Left lung (tissue), 14 donors: ENCODE results near the gene SLC27A3. TPM values are rescaled to one million over a fixed set of nuclear protein-coding genes. Genes with fewer than 3 reads are reported as not detected.

Experiments
- ATAC-seq: fragments of 200-7000 bp; cut with Tn5 transposase; one replicate; pipeline ENCODE4 v1.9.1; 2020; ENCODE audit warnings: moderate library complexity
- DNase-seq, 4 donors: peaks; one replicate each; pipeline ENCODE4 v3.0.0-alpha.2; 2013 to 2020
- H3K27ac ChIP-seq, 2 donors: fragments of 200-600 bp; sonication (generic) in 1 of 2; one replicate each; pipeline versions ENCODE4 v1.5.0 to v1.8.0; 2020 to 2021
- H3K27me3 ChIP-seq, 2 donors: fragments of 200-600 bp; sonication (generic) in 1 of 2; one replicate each; pipeline versions ENCODE4 v1.5.0 to v1.8.0; 2020 to 2021
- H3K36me3 ChIP-seq, 2 donors: fragments of 200-600 bp; sonication (generic) in 1 of 2; one replicate each; pipeline versions ENCODE4 v1.5.0 to v1.8.0; 2020 to 2021
- H3K4me1 ChIP-seq, 2 donors: fragments of 200-600 bp; one replicate each; pipeline ENCODE4 v1.8.0; 2021
- H3K4me3 ChIP-seq, 2 donors: fragments of 200-600 bp; sonication (generic) in 1 of 2; one replicate each; pipeline versions ENCODE4 v1.5.0 to v1.8.0; 2020 to 2021; ENCODE audit warnings: mild to moderate bottlenecking in 1 of 2
- H3K9me3 ChIP-seq, 2 donors: fragments of 200-600 bp; sonication (generic) in 1 of 2; one replicate each; pipeline versions ENCODE4 v1.5.0 to v1.8.0; 2020 to 2021
- CTCF ChIP-seq, 2 donors: fragments of 200-600 bp; sonication (generic) in 1 of 2; IDR thresholded peaks; one replicate each; pipeline versions ENCODE4 v1.5.0 to v1.8.0; 2021; ENCODE audit warnings: antibody characterized with exemption in 2 of 2
- intact Hi-C, 2 donors: fragments of 100-400 bp; cut with DNase I; formaldehyde crosslinking; loops; one replicate each; pipeline versions ENCODE4 v1.11.2 to v1.14.2; 2022
- long read RNA-seq, 12 donors: library from polyadenylated mRNA in 2 of 12; unstranded in 2 of 12; transcript quantifications; one replicate each; pipeline ENCODE4 v2.0.0 and lab custom pipeline, GENCODE V29; 2019 to 2026
- polyA plus RNA-seq, 6 donors: library from polyadenylated mRNA; unstranded; fragments of 120-200 nt; gene quantifications; one replicate each; pipeline ENCODE4 v1.2.1, GENCODE V29; 2013; ENCODE audit not compliant: insufficient read length in 6 of 6
- total RNA-seq, 2 donors: library from RNA; stranded (reverse); fragmentation: NEBNext Ultra II Directional; extraction: Animal tissue kit (Norgen Biotek cat#: 25700); gene quantifications; one replicate each; pipeline ENCODE4 v1.2.1, GENCODE V29; 2021
- donor health status: DM: no; HTN: yes; CAD: no.
- donor health status: DM: no; HTN: no; CAD: no.

Gene SLC27A3, protein sequence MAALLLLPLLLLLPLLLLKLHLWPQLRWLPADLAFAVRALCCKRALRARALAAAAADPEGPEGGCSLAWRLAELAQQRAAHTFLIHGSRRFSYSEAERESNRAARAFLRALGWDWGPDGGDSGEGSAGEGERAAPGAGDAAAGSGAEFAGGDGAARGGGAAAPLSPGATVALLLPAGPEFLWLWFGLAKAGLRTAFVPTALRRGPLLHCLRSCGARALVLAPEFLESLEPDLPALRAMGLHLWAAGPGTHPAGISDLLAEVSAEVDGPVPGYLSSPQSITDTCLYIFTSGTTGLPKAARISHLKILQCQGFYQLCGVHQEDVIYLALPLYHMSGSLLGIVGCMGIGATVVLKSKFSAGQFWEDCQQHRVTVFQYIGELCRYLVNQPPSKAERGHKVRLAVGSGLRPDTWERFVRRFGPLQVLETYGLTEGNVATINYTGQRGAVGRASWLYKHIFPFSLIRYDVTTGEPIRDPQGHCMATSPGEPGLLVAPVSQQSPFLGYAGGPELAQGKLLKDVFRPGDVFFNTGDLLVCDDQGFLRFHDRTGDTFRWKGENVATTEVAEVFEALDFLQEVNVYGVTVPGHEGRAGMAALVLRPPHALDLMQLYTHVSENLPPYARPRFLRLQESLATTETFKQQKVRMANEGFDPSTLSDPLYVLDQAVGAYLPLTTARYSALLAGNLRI
- total RNA-seq (10 to 100 TPM; 56.5 to 68.6 TPM), polyA plus RNA-seq (10 to 100 TPM; 32.4 to 50.3 (median 40.5) TPM)
- long read RNA-seq, donor 1, transcript SLC27A3-201 (10 exons, 3,351 nt): major isoform, 5 of 6 reads
- long read RNA-seq, donor 1, partial matches to known transcripts: 0 of 6 reads
- long read RNA-seq, donor 1, other reads (novel, unspliced or antisense): 0 of 6 reads
- long read RNA-seq, donor 2, partial matches to known transcripts: 10 of 16 reads
- long read RNA-seq, donor 2, other reads (novel, unspliced or antisense): 0 of 16 reads
- long read RNA-seq, donor 3, transcript SLC27A3-201 (10 exons, 3,351 nt): major isoform, 8 of 9 reads
- long read RNA-seq, donor 3, partial matches to known transcripts: 0 of 9 reads
- long read RNA-seq, donor 3, other reads (novel, unspliced or antisense): 0 of 9 reads
- long read RNA-seq, donor 4, transcript SLC27A3-201 (10 exons, 3,351 nt): major isoform, 40 of 52 reads
- long read RNA-seq, donor 4, partial matches to known transcripts: 3 of 52 reads
- long read RNA-seq, donor 4, other reads (novel, unspliced or antisense): 7 of 52 reads
- long read RNA-seq, donor 5, full-length matches to known transcripts: 8 of 13 reads
- long read RNA-seq, donor 5, partial matches to known transcripts: 5 of 13 reads
- long read RNA-seq, donor 5, other reads (novel, unspliced or antisense): 0 of 13 reads
- long read RNA-seq, donor 6, transcript SLC27A3-201 (10 exons, 3,351 nt): major isoform, 5 of 6 reads
- long read RNA-seq, donor 6, partial matches to known transcripts: 0 of 6 reads
- long read RNA-seq, donor 6, other reads (novel, unspliced or antisense): 0 of 6 reads
- long read RNA-seq, donor 7, full-length matches to known transcripts: 4 of 4 reads
- long read RNA-seq, donor 7, partial matches to known transcripts: 0 of 4 reads
- long read RNA-seq, donor 7, other reads (novel, unspliced or antisense): 0 of 4 reads
- long read RNA-seq, donor 8, partial matches to known transcripts: 0 of 4 reads
- long read RNA-seq, donor 8, other reads (novel, unspliced or antisense): 0 of 4 reads
- long read RNA-seq, donor 9: 0 reads
- long read RNA-seq, donor 10, transcript SLC27A3-201 (10 exons, 3,351 nt): major isoform, 58 of 73 reads
- long read RNA-seq, donor 10, partial matches to known transcripts: 4 of 73 reads
- long read RNA-seq, donor 10, other reads (novel, unspliced or antisense): 10 of 73 reads
- long read RNA-seq, donor 11, partial matches to known transcripts: 0 of 5 reads
- long read RNA-seq, donor 11, other reads (novel, unspliced or antisense): 0 of 5 reads
- long read RNA-seq, donor 12, partial matches to known transcripts: 0 of 4 reads
- long read RNA-seq, donor 12, other reads (novel, unspliced or antisense): 0 of 4 reads

GRCh38 chr1:153774780-153775457 lies at the start of gene SLC27A3:
Gene SLC27A3 (plus strand): TSS chr1:153775407. CDS start chr1:153775498, 91 bp downstream.
- Histone ChIP-seq H3K36me3 (peaks cover 0 to 50% of the 10 kb centered on the region in 2 donors), H3K4me3 (peak within 1 kb of the TSS; percentile 68 to 84), H3K27ac (peak within 1 kb of the TSS; percentile 85 to 95), H3K4me1 (peaks cover 17 to 83% of the 10 kb centered on the region in 2 donors), H3K27me3 (no peaks in the 10 kb centered on the region), H3K9me3 (no peaks in the 10 kb centered on the region)
- ATAC-seq (peak; percentile 89), DNase-seq (peak; percentile 74 to 94 (median 86))
- TF ChIP-seq CTCF (IDR thresholded peaks at IDR 0.05): no peak
- intact Hi-C loops: loop anchor here in 1 of 2 donors (5.0 kb wide), 1 partner anchor 93 kb away; no protein-coding TSS in a partner anchor

- Histone ChIP-seq H3K27me3 (no peaks in the 10 kb centered on the region), H3K27ac (peak within 1 kb of the TSS; percentile 91 to 96), H3K9me3 (no peaks in the 10 kb centered on the region), H3K4me3 (peak within 1 kb of the TSS; percentile 73 to 86), H3K4me1 (peaks cover 9 to 30% of the 10 kb centered on the region in 2 donors), H3K36me3 (no peaks in the 10 kb centered on the region)
- peak in 1 of 2 donors; percentile 12 for TF ChIP-seq CTCF (IDR thresholded peaks at IDR 0.05)
- DNase-seq (peak; percentile 99 to 100 (median 100)), ATAC-seq (peak; percentile 99)
- intact Hi-C loops: no loop called here
Measured at GRCh38 chr1:153727463-153728304, 47.5 kb upstream of the SLC27A3 start, which contains the start of gene INTS3. Gene INTS3 (plus strand): TSS chr1:153728050. CDS start chr1:153728635, 585 bp downstream.

DNA sequence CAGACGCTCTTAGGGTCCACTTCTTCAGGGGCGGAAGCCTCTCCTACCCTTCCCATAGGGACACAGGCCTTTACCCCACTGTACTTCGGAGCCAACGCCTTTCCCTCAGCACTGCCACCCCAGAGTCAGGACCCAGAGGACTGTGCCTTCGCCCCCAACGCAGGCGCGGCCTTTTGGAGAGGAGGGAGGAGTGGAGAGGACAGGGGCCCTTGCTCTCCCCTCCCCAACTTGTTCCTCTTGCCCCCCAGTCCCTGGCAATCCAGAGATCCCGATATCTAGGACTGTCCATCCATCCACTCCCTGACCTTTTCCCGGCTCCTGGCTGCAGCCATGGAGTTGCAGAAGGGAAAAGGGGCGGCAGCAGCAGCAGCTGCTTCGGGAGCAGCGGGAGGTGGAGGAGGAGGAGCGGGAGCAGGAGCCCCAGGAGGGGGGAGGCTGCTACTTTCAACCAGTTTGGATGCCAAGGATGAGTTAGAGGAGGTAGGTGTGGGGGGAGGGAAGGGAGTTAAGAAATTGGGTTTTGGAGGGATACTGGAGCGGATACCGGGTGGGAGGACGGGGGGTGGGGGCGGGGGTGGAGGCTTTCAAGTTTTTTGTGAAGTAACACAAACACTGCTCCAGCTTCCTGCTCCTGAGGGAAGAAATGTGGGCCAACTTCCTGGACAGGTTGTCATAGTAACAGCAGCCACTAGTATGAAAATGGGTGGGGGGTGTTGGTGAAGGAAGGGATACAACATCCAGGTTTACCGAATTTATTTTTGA lies 46.7 kb upstream of the SLC27A3 start:
- peak; percentile 35 to 84 (median 52) for DNase-seq

More for the DNA sequence above, 46.7 kb upstream of the SLC27A3 start:
- TF ChIP-seq CTCF (IDR thresholded peaks at IDR 0.05): no peak
- peak overlapping the region; percentile 73 to 86 for H3K4me3 ChIP-seq
- H3K27ac ChIP-seq: peak overlapping the region; percentile 91 to 96
- no peaks in the 10 kb centered on the region for H3K9me3 ChIP-seq
- intact Hi-C loops: no loop called here
- H3K36me3 ChIP-seq: no peaks in the 10 kb centered on the region
- peaks cover 9 to 35% of the 10 kb centered on the region in 2 donors for H3K4me1 ChIP-seq
- H3K27me3 ChIP-seq: no peaks in the 10 kb centered on the region
- ATAC-seq: peak; percentile 11
